Measurements from ENCODE around the gene SLC46A1.
"Not testable (repeated sequence)": the region's sequence is repeated elsewhere in the genome, so short reads cannot be mapped to it uniquely, and the experiment has no call there.

SLC46A1 gene

DNA sequence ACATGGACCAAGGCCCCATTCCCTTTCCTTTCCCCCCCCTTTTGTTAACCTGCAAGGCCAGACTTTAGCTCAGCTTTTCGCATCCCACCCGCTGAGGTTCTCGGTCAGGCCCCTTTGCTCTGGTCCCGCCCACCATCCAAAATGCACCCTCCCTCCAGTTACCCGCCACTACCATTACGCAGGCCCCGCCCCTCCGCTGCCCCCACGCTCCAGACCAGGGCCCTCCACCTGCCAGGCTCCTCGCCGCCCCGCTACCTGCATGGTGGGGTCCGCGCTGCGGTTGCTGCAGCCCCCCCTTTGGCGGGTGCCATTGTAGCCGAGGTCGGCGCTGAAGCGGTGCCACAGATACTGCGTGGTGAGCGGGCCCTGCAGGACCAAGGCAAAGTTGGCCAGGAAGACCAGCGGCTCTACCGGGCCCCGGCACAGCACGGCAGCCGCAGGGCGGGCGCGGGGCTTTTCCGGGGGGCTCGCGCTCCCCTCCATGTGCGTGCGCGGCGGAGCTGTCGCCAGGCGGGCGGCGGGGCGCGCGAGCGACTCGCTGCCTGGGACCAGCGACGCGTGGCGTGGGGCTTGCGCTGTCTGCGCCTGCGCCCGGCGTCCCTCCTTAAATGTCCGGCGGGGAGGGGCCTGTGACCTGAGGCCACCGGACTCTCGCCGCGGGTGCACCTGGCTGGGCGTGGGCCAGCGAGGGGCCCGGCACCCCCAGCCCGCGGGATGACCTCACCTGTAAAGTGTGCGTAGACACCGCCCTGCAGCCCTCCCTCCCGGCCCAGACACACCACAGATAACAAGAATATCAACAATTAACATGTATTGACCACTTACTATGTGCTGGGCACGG, at the start of gene SLC46A1:
Gene SLC46A1 (minus strand): TSS at position 581 of the 841 bp plus-strand sequence. CDS start 98 bp downstream, at position 483.
- peak; percentile 59 for DNase-seq (ENCODE audit: low read depth)

DNA sequence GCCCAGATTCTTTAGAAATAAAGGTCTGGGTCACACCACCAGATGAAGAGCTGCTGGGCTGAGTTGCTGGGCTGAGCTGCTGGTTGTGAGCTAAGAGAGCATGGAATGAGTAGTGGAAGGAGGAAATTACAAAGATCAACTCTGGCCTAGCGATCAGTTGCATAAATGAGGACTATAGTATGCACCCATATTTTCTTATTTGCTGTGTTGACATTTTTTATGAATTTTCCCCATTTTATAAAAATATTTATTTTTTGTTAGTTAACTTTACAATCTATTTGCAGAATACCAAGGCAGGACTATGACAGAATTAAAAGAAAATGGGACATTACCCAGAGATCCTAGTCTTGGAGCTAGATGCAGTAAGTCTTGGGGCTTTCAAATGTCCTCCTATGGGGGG, 43.8 kb upstream of the SLC46A1 start:
- DNase-seq (ENCODE audit: low read depth) = no peak
- H3K4me3 ChIP-seq (ENCODE audit: low read depth, low read length) = no peak overlapping the region
- TF ChIP-seq, protein P1, sequence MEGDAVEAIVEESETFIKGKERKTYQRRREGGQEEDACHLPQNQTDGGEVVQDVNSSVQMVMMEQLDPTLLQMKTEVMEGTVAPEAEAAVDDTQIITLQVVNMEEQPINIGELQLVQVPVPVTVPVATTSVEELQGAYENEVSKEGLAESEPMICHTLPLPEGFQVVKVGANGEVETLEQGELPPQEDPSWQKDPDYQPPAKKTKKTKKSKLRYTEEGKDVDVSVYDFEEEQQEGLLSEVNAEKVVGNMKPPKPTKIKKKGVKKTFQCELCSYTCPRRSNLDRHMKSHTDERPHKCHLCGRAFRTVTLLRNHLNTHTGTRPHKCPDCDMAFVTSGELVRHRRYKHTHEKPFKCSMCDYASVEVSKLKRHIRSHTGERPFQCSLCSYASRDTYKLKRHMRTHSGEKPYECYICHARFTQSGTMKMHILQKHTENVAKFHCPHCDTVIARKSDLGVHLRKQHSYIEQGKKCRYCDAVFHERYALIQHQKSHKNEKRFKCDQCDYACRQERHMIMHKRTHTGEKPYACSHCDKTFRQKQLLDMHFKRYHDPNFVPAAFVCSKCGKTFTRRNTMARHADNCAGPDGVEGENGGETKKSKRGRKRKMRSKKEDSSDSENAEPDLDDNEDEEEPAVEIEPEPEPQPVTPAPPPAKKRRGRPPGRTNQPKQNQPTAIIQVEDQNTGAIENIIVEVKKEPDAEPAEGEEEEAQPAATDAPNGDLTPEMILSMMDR (IDR thresholded peaks at IDR 0.05; ENCODE audit: insufficient read depth, low read depth, low read length, missing control alignments) = no peak

More for the DNA sequence above, at the start of gene SLC46A1:
- peak within 1 kb of the TSS; percentile 76 for H3K4me3 ChIP-seq (ENCODE audit: low read depth, low read length)
- TF ChIP-seq, protein P1 (IDR thresholded peaks at IDR 0.05; ENCODE audit: insufficient read depth, low read depth, low read length, missing control alignments) = no peak

DNA sequence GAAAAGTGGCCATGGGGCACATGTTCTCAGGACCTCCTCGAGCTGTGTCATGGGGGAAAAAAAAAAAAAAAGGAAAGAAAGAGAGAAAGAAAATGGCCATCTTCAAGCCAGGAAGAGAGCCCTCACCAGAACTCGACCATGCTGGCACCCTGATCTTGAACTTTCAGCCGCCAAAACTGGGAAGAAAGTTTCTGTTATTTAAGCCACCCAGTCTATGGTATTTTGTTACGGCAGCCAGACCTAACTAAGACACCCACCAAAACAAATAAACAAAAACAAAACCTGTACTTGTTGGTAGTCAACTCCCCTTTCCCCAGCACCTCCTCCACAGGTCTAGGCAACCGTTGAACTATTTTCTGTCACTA, 41.4 kb upstream of the SLC46A1 start:
- TF ChIP-seq, protein P1 (IDR thresholded peaks at IDR 0.05; ENCODE audit: insufficient read depth, low read depth, low read length, missing control alignments) = no peak
- H3K4me3 ChIP-seq (ENCODE audit: low read depth, low read length) = no peak overlapping the region
- no peak for DNase-seq (ENCODE audit: low read depth)

DNA sequence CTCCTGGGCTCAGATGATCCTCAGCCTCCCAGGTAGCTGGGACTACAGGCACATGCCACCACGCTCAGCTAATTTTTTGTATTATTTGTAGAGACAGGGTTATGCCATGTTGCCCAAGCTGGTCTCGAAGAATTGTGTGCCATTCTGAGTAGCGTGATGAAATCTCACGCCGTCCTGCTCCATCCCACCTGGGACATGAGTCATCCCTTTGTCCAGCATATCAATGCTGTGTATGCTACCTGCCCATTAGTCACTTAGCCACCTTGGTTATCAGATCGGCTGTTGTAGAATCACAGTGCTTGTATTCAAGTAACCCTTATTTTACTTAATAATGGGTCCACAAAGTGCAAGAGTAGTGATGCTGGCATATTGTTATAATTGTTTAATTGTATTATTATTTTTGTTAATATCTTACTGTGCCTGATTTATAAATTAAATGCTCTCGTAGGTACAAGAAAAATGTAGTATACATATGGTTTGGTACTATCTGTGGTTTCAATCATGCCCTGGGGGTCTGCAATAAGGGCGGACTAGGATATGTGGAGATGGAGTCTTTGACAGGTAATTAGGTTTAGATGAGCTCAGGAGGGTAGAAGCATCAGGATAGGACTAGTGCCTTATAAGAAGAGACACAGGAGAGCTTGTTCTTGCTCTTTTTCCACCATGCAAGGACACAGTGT, 40.8 kb upstream of the SLC46A1 start:
- TF ChIP-seq, protein P1 (IDR thresholded peaks at IDR 0.05; ENCODE audit: insufficient read depth, low read depth, low read length, missing control alignments) = no peak
- H3K4me3 ChIP-seq (ENCODE audit: low read depth, low read length) = no peak overlapping the region
- DNase-seq (ENCODE audit: low read depth) = no peak

DNA sequence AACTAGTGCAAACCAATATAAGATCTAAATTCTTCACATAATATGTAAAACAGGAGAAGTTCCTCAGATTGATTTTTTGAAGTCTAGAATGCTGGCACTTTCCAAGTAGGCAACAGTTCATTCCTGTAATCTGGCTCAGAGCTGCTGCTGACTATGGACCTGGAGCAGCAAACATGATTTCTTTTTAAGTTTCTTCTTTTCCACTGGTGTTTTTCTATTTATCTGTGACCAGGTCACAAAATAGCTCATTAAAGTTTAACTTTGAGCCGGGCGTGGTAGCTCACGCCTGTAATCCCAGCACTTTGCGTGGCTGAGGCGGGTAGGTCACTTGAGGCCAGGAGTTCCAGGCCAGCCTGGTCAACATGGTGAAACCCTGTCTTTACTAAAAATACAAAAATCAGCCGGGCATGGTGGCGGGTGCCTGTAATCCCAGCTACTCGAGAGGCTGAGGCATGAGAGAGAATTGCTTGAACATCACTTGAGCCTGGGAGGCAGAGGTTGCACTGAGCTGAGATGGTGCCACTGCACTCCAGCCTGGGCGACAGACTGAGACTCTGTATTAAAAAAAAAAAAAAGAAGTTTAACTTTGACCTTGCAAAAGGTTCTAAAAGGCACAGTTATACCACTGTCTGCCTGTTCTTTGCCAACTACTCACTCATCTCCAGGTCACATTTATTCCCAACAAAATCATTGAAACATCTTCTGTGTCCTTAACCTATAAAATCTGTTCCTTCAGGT, 38.1 kb upstream of the SLC46A1 start:
- no peak for DNase-seq (ENCODE audit: low read depth)
- H3K4me3 ChIP-seq (ENCODE audit: low read depth, low read length) = no peak overlapping the region
- TF ChIP-seq, protein P1 (IDR thresholded peaks at IDR 0.05; ENCODE audit: insufficient read depth, low read depth, low read length, missing control alignments) = no peak

DNA sequence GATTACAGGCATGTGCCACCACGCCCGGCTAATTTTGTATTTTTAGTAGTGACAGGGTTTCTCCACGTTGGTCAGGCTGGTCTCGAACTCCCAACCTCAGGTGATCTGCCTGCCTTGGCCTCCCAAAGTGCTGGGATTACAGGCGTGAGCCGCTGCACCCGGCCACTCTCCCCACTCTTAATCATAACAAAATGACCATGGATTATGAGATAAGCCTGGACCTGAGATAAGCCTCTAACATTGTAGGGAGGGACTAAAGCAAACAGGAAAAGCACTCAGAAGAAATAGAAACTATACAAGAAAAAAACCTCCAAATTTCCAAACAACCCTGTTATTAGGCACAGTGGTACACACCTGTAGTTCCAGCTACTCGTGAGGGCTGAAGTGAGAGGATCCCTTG, 28.3 kb upstream of the SLC46A1 start:
- not testable (repeated sequence) for H3K4me3 ChIP-seq (ENCODE audit: low read depth, low read length); DNase-seq (ENCODE audit: low read depth)

DNA sequence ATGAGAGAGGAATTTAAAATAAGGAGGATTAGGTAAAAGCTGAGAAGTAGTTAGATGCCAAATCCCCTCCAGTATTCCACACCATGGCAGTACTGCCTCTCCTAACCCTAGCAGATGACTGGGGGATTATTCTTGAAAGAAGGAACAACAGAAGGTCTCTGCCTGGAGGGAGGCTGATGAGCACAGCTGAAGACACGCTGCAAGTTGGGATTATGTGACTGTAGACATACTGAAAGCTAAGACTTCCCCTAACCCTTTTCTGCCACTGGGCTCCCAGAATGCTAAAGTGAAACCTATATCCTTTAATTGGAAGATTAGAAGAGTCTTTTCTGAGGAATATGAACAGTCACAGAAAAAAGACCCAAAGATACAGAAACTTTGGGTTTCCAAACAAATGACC, 27.7 kb upstream of the SLC46A1 start:
- TF ChIP-seq, protein P1 (IDR thresholded peaks at IDR 0.05; ENCODE audit: insufficient read depth, low read depth, low read length, missing control alignments) = no peak
- DNase-seq (ENCODE audit: low read depth) = no peak
- H3K4me3 ChIP-seq (ENCODE audit: low read depth, low read length) = no peak overlapping the region

DNA sequence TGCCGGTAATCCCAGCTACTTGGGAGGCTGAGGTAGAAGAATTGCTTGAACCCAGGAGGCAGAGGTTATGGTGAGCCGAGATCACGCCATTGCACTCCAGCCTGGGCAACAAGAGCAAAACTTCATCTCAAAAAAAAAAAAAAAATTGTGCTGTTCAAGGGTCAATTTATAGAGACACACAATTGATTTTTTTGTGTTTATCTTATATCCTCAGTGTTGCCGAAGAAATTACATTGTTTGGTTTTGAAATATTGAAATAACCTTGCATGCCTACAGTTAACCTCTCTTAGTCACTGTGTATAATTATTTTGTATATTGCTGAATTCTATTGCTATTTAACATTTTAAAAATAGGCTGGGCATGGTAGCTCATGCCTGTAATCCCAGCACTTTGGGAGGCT, 22.0 kb upstream of the SLC46A1 start:
- not testable (repeated sequence) for DNase-seq (ENCODE audit: low read depth); H3K4me3 ChIP-seq (ENCODE audit: low read depth, low read length)
